Measurements from ENCODE around the gene ROCK2. TPM values are rescaled to one million over a fixed set of nuclear protein-coding genes. Genes with fewer than 3 reads are reported as not detected.

The ROCK2 gene
- total and polyA plus RNA-seq, 8 donors = 49.4 to 61.5 (median 58.8) TPM

GRCh38 chr2:11180653-11181052, 163.8 kb downstream of the ROCK2 start:
- H3K4me3 ChIP-seq = no peak overlapping the region
- H3K9me3 ChIP-seq = no peaks in the 10 kb centered on the region
- H3K27ac ChIP-seq = no peak overlapping the region
- intact Hi-C loops (cut with DNase I) = no loop called here
- no peaks in the 10 kb centered on the region for H3K27me3 ChIP-seq
- DNase-seq (no peak), ATAC-seq (no peak)
- peaks cover 0 to 5% of the 10 kb centered on the region in 2 donors for H3K4me1 ChIP-seq
- no peak for TF ChIP-seq CTCF (IDR thresholded peaks at IDR 0.05)
- peaks cover 0 to 45% of the 10 kb centered on the region in 2 donors for H3K36me3 ChIP-seq

GRCh38 chr2:11179899-11180298, 164.5 kb downstream of the ROCK2 start:
- no peak overlapping the region for H3K27ac ChIP-seq
- intact Hi-C loops (cut with DNase I) = no loop called here
- no peaks in the 10 kb centered on the region for H3K9me3 ChIP-seq
- H3K4me3 ChIP-seq = no peak overlapping the region
- H3K27me3 ChIP-seq = no peaks in the 10 kb centered on the region
- DNase-seq = no peak
- ATAC-seq = no peak
- peaks cover 0 to 12% of the 10 kb centered on the region in 2 donors for H3K4me1 ChIP-seq
- TF ChIP-seq CTCF (IDR thresholded peaks at IDR 0.05) = no peak
- H3K36me3 ChIP-seq = peaks cover 0 to 39% of the 10 kb centered on the region in 2 donors

- Histone ChIP-seq H3K4me1 (peaks cover 0 to 14% of the 10 kb centered on the region in 2 donors), H3K36me3 (peaks cover 0 to 38% of the 10 kb centered on the region in 2 donors), H3K9me3 (no peaks in the 10 kb centered on the region), H3K27ac (no peak overlapping the region), H3K27me3 (no peaks in the 10 kb centered on the region), H3K4me3 (no peak overlapping the region)
- ATAC-seq (no peak), DNase-seq (no peak)
- TF ChIP-seq CTCF (IDR thresholded peaks at IDR 0.05) = no peak
- intact Hi-C loops (cut with DNase I) = no loop called here
Measured at GRCh38 chr2:11179196-11179595, 165.2 kb downstream of the ROCK2 start.

GRCh38 chr2:11177871-11178690, 166.4 kb downstream of the ROCK2 start:
- Histone ChIP-seq H3K27ac (no peak overlapping the region), H3K4me3 (no peak overlapping the region), H3K9me3 (no peaks in the 10 kb centered on the region), H3K27me3 (no peaks in the 10 kb centered on the region), H3K4me1 (peaks cover 0 to 14% of the 10 kb centered on the region in 2 donors), H3K36me3 (peaks cover 0 to 30% of the 10 kb centered on the region in 2 donors)
- no peak for DNase-seq
- intact Hi-C loops (cut with DNase I) = no loop called here
- TF ChIP-seq CTCF (IDR thresholded peaks at IDR 0.05) = no peak
- no peak for ATAC-seq

GRCh38 chr2:11175293-11175795, 169.1 kb downstream of the ROCK2 start:
- no peak for DNase-seq
- no peaks in the 10 kb centered on the region for H3K27me3 ChIP-seq
- H3K27ac ChIP-seq = peak overlapping the region in 1 of 2 donors; percentile 30
- H3K36me3 ChIP-seq = peaks cover 0 to 6% of the 10 kb centered on the region in 2 donors
- no peak for TF ChIP-seq CTCF (IDR thresholded peaks at IDR 0.05)
- intact Hi-C loops (cut with DNase I) = no loop called here
- ATAC-seq = peak; percentile 52
- H3K4me1 ChIP-seq = peaks cover 0 to 14% of the 10 kb centered on the region in 2 donors
- H3K9me3 ChIP-seq = no peaks in the 10 kb centered on the region
- H3K4me3 ChIP-seq = no peak overlapping the region

Measured in left lung (tissue), 10 donors.